ENCODE data around the gene PLIN5.
A peak's percentile ranks its signal among the peaks of the same experiment; 100 is the strongest.

Gene PLIN5

DNA sequence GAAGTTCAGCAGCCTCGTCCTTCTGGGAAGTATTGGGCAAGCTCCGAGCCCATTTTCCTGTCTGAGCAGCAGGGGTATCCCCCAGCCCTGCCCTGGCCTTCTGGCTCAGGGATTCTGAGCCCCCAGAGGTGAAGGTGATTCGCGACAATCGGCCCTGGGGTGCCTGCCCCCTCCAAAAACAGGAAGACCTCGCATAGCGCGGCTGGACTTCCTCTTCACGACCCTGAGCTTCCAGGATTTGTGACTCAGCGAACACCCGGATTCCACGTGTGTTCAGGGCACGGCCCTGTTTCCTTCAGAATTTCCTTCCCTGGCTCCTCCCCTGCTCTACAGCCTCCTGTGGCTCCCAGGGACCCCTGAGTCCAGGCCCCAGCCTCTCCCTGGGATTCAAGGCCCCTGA lies 24.5 kb upstream of the PLIN5 start, which contains the start of gene SEMA6B:
Gene SEMA6B (minus strand): TSS at position 116 of the 400 bp plus-strand sequence. CDS start 1,227 bp downstream, outside the sequence.
- no peak within 1 kb of the TSS for H3K4me3 ChIP-seq (ENCODE audit: insufficient read length, low read depth)
- H3K4me1 ChIP-seq (ENCODE audit: insufficient read depth, insufficient read length) = peaks cover 12% of the 10 kb centered on the region
- H3K36me3 ChIP-seq (ENCODE audit: insufficient read depth, insufficient read length, low read length) = peaks cover 9% of the 10 kb centered on the region
- no peak for DNase-seq (ENCODE audit: low read depth, low spot score)
- H3K9ac ChIP-seq (ENCODE audit: insufficient read length, low read depth) = no peak within 1 kb of the TSS
- H3K27me3 ChIP-seq (ENCODE audit: insufficient read depth, insufficient read length) = no peaks in the 10 kb centered on the region
- no peaks in the 10 kb centered on the region for H3K9me3 ChIP-seq (ENCODE audit: insufficient read depth, low read length)
- no peak for TF ChIP-seq ZNF274 (IDR thresholded peaks at IDR 0.05; ENCODE audit: low read depth, low read length)
- no peak for TF ChIP-seq SUZ12 (IDR thresholded peaks at IDR 0.05; ENCODE audit: extremely low read depth, insufficient read depth, insufficient read length)
- TF ChIP-seq YY1 (IDR thresholded peaks at IDR 0.05; ENCODE audit: insufficient read depth, insufficient read length) = no peak

- Histone ChIP-seq H3K9ac (ENCODE audit: insufficient read length, low read depth) (peak overlapping the region; percentile 53), H3K27me3 (ENCODE audit: insufficient read depth, insufficient read length) (no peaks in the 10 kb centered on the region), H3K4me1 (ENCODE audit: insufficient read depth, insufficient read length) (peaks cover 12% of the 10 kb centered on the region), H3K9me3 (ENCODE audit: insufficient read depth, low read length) (no peaks in the 10 kb centered on the region), H3K36me3 (ENCODE audit: insufficient read depth, insufficient read length, low read length) (peaks cover 16% of the 10 kb centered on the region), H3K4me3 (ENCODE audit: insufficient read length, low read depth) (no peak overlapping the region)
- TF ChIP-seq YY1 (IDR thresholded peaks at IDR 0.05; ENCODE audit: insufficient read depth, insufficient read length) (no peak), SUZ12 (IDR thresholded peaks at IDR 0.05; ENCODE audit: extremely low read depth, insufficient read depth, insufficient read length) (no peak), ZNF274 (IDR thresholded peaks at IDR 0.05; ENCODE audit: low read depth, low read length) (no peak)
- peak; percentile 56 for DNase-seq (ENCODE audit: low read depth, low spot score)
Measured at GRCh38 chr19:4557971-4558941, 23.2 kb upstream of the PLIN5 start.

- Histone ChIP-seq H3K9me3 (ENCODE audit: insufficient read depth, low read length) (no peaks in the 10 kb centered on the region), H3K27me3 (ENCODE audit: insufficient read depth, insufficient read length) (no peaks in the 10 kb centered on the region), H3K9ac (ENCODE audit: insufficient read length, low read depth) (peak overlapping the region; percentile 53), H3K36me3 (ENCODE audit: insufficient read depth, insufficient read length, low read length) (peaks cover 24% of the 10 kb centered on the region), H3K4me3 (ENCODE audit: insufficient read length, low read depth) (no peak overlapping the region), H3K4me1 (ENCODE audit: insufficient read depth, insufficient read length) (peaks cover 12% of the 10 kb centered on the region)
- no peak for DNase-seq (ENCODE audit: low read depth, low spot score)
- no peak for TF ChIP-seq YY1 (IDR thresholded peaks at IDR 0.05; ENCODE audit: insufficient read depth, insufficient read length)
- TF ChIP-seq ZNF274 (IDR thresholded peaks at IDR 0.05; ENCODE audit: low read depth, low read length) = no peak
- no peak for TF ChIP-seq SUZ12 (IDR thresholded peaks at IDR 0.05; ENCODE audit: extremely low read depth, insufficient read depth, insufficient read length)
Measured at GRCh38 chr19:4557144-4557970, 22.3 kb upstream of the PLIN5 start.

GRCh38 chr19:4556597-4557127 lies 21.6 kb upstream of the PLIN5 start:
- Histone ChIP-seq H3K4me3 (ENCODE audit: insufficient read length, low read depth) (no peak overlapping the region), H3K9ac (ENCODE audit: insufficient read length, low read depth) (no peak overlapping the region)

DNA sequence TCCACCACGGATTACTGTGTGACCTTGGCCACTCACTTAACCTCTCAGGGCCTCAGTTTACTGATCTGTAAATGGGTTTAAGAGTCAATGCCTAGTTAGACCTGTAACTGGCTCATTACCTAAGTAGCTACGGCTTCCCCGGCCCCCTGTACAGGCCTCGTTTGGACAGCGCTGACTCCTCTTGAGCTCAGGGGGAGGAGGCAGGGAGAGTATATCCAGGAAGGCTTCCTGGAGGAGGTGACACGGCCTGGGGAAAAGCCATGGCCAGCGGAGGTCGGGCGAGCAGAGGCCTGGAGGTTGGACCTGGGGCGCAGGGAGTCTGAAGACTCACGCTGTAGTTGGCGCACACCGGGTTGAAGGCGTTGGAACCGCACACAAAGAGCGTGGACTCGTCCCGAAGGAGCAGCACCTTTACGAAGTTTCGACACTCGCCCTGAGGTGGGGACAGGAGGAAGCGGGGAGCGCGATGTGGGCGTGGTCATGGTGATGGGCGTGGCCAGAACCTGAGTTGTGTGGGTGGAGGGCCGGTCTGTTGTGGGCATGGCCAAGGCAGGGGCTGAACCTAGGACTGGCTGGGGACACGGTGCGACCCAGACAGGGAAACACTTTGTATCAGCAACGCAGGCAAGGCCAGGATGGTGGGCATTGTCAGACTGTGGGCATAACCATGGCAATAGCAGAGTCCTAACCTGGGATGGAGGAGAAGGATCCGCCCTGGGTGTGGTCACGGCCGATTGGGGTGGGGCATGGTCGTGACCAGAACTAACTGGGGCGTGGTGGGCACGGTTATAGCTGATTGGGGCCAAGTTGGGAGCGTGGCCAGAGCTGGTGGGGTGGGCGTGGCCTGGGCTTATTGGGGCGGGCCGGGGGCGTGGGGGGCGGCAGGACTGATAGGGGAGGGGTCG lies 20.9 kb upstream of the PLIN5 start:
- Histone ChIP-seq H3K36me3 (ENCODE audit: insufficient read depth, insufficient read length, low read length) (peaks cover 29% of the 10 kb centered on the region), H3K4me3 (ENCODE audit: insufficient read length, low read depth) (no peak overlapping the region), H3K9me3 (ENCODE audit: insufficient read depth, low read length) (no peaks in the 10 kb centered on the region), H3K4me1 (ENCODE audit: insufficient read depth, insufficient read length) (peaks cover 12% of the 10 kb centered on the region), H3K9ac (ENCODE audit: insufficient read length, low read depth) (no peak overlapping the region), H3K27me3 (ENCODE audit: insufficient read depth, insufficient read length) (no peaks in the 10 kb centered on the region)
- DNase-seq (ENCODE audit: low read depth, low spot score) = no peak
- no peak for TF ChIP-seq YY1 (IDR thresholded peaks at IDR 0.05; ENCODE audit: insufficient read depth, insufficient read length)
- no peak for TF ChIP-seq ZNF274 (IDR thresholded peaks at IDR 0.05; ENCODE audit: low read depth, low read length)
- TF ChIP-seq SUZ12 (IDR thresholded peaks at IDR 0.05; ENCODE audit: extremely low read depth, insufficient read depth, insufficient read length) = no peak

More at GRCh38 chr19:4556597-4557127, 21.6 kb upstream of the PLIN5 start:
- Histone ChIP-seq H3K9me3 (ENCODE audit: insufficient read depth, low read length) (no peaks in the 10 kb centered on the region), H3K4me1 (ENCODE audit: insufficient read depth, insufficient read length) (peaks cover 12% of the 10 kb centered on the region), H3K27me3 (ENCODE audit: insufficient read depth, insufficient read length) (no peaks in the 10 kb centered on the region), H3K36me3 (ENCODE audit: insufficient read depth, insufficient read length, low read length) (peaks cover 29% of the 10 kb centered on the region)
- TF ChIP-seq ZNF274 (IDR thresholded peaks at IDR 0.05; ENCODE audit: low read depth, low read length) (no peak), SUZ12 (IDR thresholded peaks at IDR 0.05; ENCODE audit: extremely low read depth, insufficient read depth, insufficient read length) (no peak), YY1 (IDR thresholded peaks at IDR 0.05; ENCODE audit: insufficient read depth, insufficient read length) (no peak)
- DNase-seq (ENCODE audit: low read depth, low spot score) = peak; percentile 38

DNA sequence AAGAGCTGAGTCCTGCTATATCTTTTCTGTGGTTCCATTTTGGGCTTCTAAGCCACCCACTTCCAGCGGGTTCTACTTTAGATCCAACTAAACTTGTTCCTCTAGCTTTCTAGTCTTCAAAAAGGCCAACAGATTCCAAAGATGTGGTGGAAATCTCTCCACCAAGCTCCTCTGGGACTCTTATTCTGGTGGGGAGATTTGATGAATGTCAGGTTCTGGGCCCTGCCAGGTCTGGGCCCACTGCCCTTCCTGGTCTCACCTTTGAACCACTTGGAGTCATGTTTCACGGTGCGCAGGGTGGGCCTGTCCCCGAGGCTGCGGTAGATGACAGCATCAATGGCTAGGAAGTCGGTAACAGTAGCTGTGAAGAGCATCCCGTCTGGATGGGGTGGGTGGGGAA lies 19.7 kb upstream of the PLIN5 start:
- Histone ChIP-seq H3K4me3 (ENCODE audit: insufficient read length, low read depth) (no peak overlapping the region), H3K27me3 (ENCODE audit: insufficient read depth, insufficient read length) (no peaks in the 10 kb centered on the region), H3K4me1 (ENCODE audit: insufficient read depth, insufficient read length) (peaks cover 12% of the 10 kb centered on the region), H3K9ac (ENCODE audit: insufficient read length, low read depth) (no peak overlapping the region), H3K36me3 (ENCODE audit: insufficient read depth, insufficient read length, low read length) (peaks cover 33% of the 10 kb centered on the region), H3K9me3 (ENCODE audit: insufficient read depth, low read length) (no peaks in the 10 kb centered on the region)
- DNase-seq (ENCODE audit: low read depth, low spot score) = no peak
- no peak for TF ChIP-seq YY1 (IDR thresholded peaks at IDR 0.05; ENCODE audit: insufficient read depth, insufficient read length)
- TF ChIP-seq SUZ12 (IDR thresholded peaks at IDR 0.05; ENCODE audit: extremely low read depth, insufficient read depth, insufficient read length) = no peak
- TF ChIP-seq ZNF274 (IDR thresholded peaks at IDR 0.05; ENCODE audit: low read depth, low read length) = no peak
